Osteocyte (in vitro differentiated cells): ENCODE data around the gene LGALS7. TPM values are rescaled to one million over a fixed set of nuclear protein-coding genes. Genes with fewer than 3 reads are reported as not detected.
"Not testable (repeated sequence)": the region's sequence is repeated elsewhere in the genome, so short reads cannot be mapped to it uniquely, and the experiment has no call there.

Experiments used
- DNase-seq: peaks from one replicate; pipeline ENCODE4 v3.0.0; 2021; ENCODE audit warnings: mixed read lengths; ENCODE audit not compliant: unreplicated experiment; ENCODE audit errors: extremely low spot score
- H3K27ac Mint-ChIP-seq: one replicate; pipeline ENCODE4 v1.8.0; 2021; ENCODE audit warnings: mild to moderate bottlenecking, mixed read lengths; ENCODE audit not compliant: unreplicated experiment
- H3K27me3 Mint-ChIP-seq: one replicate; pipeline ENCODE4 v1.8.0; 2021; ENCODE audit warnings: mixed read lengths; ENCODE audit not compliant: unreplicated experiment
- H3K36me3 Mint-ChIP-seq: one replicate; pipeline ENCODE4 v1.8.0; 2021; ENCODE audit warnings: mixed read lengths; ENCODE audit not compliant: unreplicated experiment
- H3K4me1 Mint-ChIP-seq: one replicate; pipeline ENCODE4 v1.8.0; 2021; ENCODE audit warnings: mixed read lengths; ENCODE audit not compliant: unreplicated experiment
- H3K4me3 Mint-ChIP-seq: one replicate; pipeline ENCODE4 v1.8.0; 2021; ENCODE audit warnings: mild to moderate bottlenecking, moderate library complexity, mixed read lengths; ENCODE audit not compliant: unreplicated experiment
- H3K9me3 Mint-ChIP-seq: one replicate; pipeline ENCODE4 v1.8.0; 2021; ENCODE audit warnings: mixed read lengths; ENCODE audit not compliant: unreplicated experiment
- CTCF ChIP-seq: fragments of 200-600 bp; sonication (generic); IDR thresholded peaks from 2 replicates; pipeline ENCODE4 v1.5.0; 2021; ENCODE audit warnings: antibody characterized with exemption, mild to moderate bottlenecking, moderate library complexity
- total RNA-seq: library from RNA; stranded (reverse); gene quantifications from 2 replicates; pipeline ENCODE4 v1.2.1, GENCODE V29; 2021

The LGALS7 gene
- total RNA-seq, 1 donor from 2014 or later, result not detected

GRCh38 chr19:38803543-38803942 is 30.2 kb upstream of the LGALS7 start:
- Mint-ChIP-seq H3K4me3 (no peak overlapping the region), H3K9me3 (no peaks in the 10 kb centered on the region), H3K27me3 (no peaks in the 10 kb centered on the region), H3K36me3 (no peaks in the 10 kb centered on the region), H3K4me1 (peaks cover 3% of the 10 kb centered on the region), H3K27ac (no peak overlapping the region)
- no peak for DNase-seq
- TF ChIP-seq CTCF, result no peak

- H3K4me1 Mint-ChIP-seq, result peaks cover 3% of the 10 kb centered on the region
- no peaks in the 10 kb centered on the region for H3K36me3 Mint-ChIP-seq
- no peak for DNase-seq
- H3K27me3 Mint-ChIP-seq, result no peaks in the 10 kb centered on the region
- H3K9me3 Mint-ChIP-seq, result no peaks in the 10 kb centered on the region
- H3K4me3 Mint-ChIP-seq, result no peak overlapping the region
- TF ChIP-seq CTCF, result no peak
- H3K27ac Mint-ChIP-seq, result no peak overlapping the region
These were observed 28.2 kb upstream of the LGALS7 start for GRCh38 chr19:38801359-38802095.

DNA sequence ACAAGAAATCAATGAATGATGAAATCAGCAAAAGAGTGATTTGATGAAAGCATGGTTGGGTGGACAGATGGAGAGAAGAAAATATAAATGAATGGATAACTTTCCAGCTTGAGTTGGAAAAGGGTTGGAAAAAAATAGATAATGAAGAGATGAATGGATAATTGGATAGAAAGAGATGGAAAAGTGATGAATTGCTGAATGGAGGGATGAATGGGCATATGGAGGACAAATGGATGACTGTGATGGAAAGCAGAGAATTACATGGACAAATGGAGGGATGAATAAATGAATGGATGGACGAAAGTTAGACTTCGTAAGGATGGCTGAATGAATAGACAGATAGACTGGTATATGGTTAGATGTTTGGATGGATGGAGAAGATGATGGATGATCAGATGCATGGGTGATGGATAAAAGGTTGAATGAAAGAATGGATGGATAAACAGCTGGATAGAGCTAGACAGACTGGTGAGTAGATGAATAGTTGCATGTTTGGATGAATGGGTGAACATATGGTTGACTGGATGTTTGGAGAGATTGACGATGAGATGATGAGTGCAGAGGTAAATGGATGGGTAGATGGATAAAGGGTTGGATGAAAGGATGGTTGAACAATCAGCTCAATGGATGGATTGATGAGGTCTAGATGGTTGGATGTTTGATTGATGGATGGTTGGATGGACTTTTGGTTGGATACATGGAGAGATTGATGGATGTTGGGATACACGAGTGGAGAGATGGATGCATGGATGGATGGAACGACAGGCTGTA is 27.4 kb upstream of the LGALS7 start:
- Mint-ChIP-seq H3K27ac (no peak overlapping the region), H3K36me3 (no peaks in the 10 kb centered on the region), H3K27me3 (no peaks in the 10 kb centered on the region), H3K4me1 (peaks cover 3% of the 10 kb centered on the region), H3K9me3 (no peaks in the 10 kb centered on the region), H3K4me3 (no peak overlapping the region)
- no peak for DNase-seq
- TF ChIP-seq CTCF, result no peak

- TF ChIP-seq CTCF, result no peak
- DNase-seq, result no peak
- Mint-ChIP-seq H3K4me1 (peaks cover 3% of the 10 kb centered on the region), H3K27me3 (no peaks in the 10 kb centered on the region), H3K9me3 (no peaks in the 10 kb centered on the region), H3K36me3 (no peaks in the 10 kb centered on the region), H3K4me3 (no peak overlapping the region), H3K27ac (no peak overlapping the region)
These were observed 25.8 kb upstream of the LGALS7 start for GRCh38 chr19:38799104-38799503.

GRCh38 chr19:38797781-38798180 is 24.5 kb upstream of the LGALS7 start:
- H3K9me3 Mint-ChIP-seq, H3K27me3 Mint-ChIP-seq, H3K36me3 Mint-ChIP-seq, DNase-seq, H3K4me3 Mint-ChIP-seq, H3K27ac Mint-ChIP-seq: not testable (repeated sequence)
- H3K4me1 Mint-ChIP-seq, result peaks cover 10% of the 10 kb centered on the region
